ENCODE data around the gene PLK1.
"Not testable (repeated sequence)": the region's sequence is repeated elsewhere in the genome, so short reads cannot be mapped to it uniquely, and the experiment has no call there.

PLK1 gene

DNA sequence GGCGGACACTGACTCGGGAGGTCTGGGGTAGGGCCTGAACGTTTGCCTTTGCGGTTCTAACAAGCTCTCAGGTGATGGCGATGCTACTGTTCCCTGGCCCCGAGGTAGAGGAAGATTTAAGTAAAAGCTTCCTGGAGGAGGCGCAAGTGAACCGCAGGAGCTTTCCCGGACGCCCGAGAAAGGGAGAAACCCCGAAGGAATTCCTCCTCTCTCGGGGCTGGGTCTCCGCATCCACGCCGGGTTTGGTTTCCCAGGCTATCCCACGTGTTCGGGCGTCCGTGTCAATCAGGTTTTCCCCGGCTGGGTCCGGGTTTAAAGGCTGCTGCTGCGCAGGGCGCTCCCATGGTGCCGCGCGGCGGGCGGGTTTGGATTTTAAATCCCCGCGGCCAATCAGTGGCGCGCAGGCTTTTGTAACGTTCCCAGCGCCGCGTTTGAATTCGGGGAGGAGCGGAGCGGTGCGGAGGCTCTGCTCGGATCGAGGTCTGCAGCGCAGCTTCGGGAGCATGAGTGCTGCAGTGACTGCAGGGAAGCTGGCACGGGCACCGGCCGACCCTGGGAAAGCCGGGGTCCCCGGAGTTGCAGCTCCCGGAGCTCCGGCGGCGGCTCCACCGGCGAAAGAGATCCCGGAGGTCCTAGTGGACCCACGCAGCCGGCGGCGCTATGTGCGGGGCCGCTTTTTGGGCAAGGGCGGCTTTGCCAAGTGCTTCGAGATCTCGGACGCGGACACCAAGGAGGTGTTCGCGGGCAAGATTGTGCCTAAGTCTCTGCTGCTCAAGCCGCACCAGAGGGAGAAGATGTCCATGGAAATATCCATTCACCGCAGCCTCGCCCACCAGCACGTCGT is at the start of gene PLK1:
PLK1 (plus strand) TSS at position 460 of the 844 bp plus-strand sequence; CDS start at position 504, 44 bp downstream.
- peak; percentile 52 for DNase-seq

DNA sequence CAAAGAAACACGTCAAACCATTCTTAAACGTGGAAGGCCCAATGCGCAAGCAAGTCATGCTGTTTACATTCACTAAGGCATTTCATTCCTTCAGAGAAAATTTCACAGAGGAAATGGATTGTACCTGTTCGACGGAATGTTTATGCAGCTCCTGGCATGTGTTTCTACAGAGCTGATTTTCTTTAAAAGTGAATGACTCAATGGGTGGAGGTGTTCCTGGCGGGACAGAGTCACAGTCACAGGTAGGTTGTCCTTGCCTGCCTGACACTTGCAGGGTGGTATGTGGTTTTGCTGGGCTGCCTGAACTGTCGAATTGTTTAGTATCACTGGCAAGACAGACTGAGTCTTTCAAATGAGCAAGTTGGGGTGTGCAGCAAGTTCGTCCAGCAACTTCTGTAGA is 49.2 kb upstream of the PLK1 start:
- no peak for DNase-seq

DNA sequence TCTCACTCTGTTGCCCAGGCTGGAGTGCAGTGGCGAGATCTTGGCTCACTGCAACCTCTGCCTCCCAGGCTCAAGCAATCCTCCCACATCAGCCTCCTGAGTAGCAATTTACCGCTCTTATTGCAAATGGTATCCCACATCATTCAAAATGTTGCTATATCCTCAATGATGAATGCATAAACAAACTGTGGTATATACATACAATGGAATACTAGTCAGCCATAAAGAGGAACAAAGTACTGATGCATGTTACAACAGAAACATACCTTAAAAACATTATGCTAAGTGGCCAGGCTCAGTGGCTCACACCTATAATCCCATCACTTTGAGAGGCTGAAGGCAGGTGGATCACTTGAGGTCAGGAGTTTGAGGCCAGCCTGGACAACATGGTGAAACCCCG is 46.8 kb upstream of the PLK1 start:
- not testable (repeated sequence) for DNase-seq

DNA sequence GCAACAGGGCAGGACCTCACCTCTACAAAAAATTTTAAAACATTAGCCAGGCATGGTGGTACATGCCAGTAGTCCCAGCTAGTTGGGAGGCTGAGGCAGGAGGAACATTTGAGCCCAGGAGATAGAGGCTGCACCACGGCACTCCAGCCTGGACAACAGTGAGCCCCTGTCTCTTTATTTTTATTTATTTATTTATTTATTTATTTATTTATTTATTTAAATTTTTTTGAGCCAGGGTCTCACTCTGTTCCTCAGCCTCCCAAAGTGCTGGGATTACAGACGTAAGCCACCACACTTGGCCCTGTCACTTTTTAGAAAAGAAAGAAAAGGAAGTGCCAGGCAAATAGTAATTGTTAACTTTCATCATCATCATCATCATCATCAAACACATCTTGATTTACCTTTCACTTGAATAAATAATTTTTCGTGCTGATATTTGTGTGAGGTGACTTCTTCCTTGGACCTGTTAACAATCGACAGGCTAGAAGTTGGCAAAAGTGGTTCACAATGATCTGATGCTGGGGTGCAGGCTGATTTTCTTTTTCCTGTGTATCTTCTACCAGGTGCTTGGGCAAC is 44.1 kb upstream of the PLK1 start:
- no peak for DNase-seq

DNA sequence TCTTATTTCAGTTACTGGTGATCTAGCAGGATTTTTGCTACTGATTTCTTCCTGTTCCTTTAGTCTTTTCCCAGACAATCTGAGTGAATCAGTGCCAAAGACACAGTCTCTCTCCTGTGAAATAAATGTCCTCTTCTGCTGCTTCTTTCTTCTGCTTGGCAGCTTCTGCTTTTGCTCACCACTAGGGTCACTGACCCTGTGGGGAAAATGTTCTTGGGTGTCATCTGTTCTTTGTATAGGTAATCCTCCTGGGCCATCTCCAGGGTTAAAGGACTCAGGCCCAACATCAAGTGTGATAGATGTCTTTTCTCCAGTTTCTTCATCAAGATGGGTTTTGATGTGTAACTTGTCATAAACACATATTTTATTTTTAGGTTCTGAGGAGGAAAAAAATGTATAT is 42.7 kb upstream of the PLK1 start:
- no peak for DNase-seq

DNA sequence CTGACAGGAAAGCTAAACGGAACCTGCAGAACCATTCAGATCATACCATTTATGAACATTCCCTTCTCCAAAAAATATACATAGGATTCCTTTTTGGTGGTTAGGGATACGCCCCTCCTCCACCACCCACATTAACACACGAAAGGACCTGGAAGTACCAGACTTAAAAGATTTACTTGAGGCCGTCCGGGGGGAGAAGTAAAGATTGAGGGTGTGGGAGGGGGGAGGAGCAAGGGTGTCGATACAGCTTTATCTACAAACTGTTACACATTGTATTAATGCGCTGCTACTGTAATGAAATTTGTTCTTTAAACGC is 38.1 kb upstream of the PLK1 start:
- no peak for DNase-seq

DNA sequence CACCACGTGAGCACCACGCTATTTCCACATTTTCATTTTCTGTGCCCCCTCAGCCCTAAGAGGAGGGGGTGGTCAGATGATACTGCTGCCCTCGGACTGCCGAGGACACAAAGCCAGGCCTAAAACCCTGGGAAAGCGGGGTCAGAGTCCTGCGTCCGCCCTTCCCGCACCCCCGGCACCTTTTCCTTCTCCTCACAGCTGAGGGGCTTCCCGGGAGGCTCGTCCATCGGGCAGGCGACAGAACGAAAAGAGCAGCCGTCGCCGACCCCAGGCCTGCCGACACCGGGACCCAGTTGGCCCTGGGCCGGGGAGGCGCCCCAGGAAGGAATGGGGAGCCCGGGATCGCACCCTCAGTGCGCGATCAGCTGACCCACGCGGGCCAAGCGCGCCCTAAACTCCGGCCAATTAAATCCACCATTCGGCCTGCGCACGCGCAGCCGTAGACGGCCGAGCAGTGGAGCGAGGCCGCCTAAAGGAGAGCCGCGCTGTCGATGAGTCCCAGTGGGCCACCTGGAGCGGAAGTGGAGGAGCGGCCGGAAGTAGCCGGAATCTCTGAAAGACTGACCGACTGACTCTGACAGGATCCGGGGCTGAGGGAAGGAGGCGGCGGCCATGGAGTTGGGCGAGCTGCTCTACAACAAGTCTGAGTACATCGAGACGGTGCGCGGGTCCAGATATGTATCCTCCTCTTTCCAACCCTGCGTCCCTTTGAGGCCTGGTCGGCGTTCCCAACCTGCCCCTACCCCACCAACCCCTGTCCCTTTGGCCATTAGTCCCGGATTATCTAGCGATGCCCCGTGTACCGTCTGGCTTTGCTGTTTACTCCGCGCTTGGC is 37.5 kb upstream of the PLK1 start, which contains the start of the genes DCTN5 and PALB2:
DCTN5 (plus strand) TSS at position 536 of the 835 bp plus-strand sequence; CDS start at position 613, 77 bp downstream.
PALB2 (minus strand) TSS at position 380 of the 835 bp plus-strand sequence; CDS start at position 227, 153 bp downstream.
- peak; percentile 74 for DNase-seq

DNA sequence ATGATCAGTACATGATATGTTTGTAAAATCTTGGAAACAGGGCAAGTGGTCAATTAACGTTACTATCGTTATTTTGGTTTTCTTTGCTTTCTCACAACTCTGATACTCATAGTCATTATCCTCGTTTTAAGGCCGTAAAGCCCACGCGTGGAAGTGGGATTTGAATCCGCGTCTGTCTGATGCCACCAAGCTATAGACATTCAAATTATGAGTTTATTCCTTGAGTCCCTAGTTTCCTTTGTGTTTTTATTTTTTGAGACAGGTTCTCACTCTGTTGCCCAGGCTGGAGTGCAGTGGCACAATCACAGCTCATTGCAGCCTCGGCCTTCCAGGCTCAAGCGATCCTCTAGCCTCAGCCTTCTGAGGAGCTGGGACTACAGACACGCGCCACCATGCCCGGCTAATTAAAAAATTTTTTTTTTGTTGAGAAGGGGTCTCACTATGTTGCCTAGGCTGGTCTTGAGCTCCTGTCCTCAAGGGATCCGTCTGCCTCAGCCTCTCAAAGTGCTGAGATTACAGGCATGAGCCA is 36.4 kb upstream of the PLK1 start:
- no peak for DNase-seq

DNA sequence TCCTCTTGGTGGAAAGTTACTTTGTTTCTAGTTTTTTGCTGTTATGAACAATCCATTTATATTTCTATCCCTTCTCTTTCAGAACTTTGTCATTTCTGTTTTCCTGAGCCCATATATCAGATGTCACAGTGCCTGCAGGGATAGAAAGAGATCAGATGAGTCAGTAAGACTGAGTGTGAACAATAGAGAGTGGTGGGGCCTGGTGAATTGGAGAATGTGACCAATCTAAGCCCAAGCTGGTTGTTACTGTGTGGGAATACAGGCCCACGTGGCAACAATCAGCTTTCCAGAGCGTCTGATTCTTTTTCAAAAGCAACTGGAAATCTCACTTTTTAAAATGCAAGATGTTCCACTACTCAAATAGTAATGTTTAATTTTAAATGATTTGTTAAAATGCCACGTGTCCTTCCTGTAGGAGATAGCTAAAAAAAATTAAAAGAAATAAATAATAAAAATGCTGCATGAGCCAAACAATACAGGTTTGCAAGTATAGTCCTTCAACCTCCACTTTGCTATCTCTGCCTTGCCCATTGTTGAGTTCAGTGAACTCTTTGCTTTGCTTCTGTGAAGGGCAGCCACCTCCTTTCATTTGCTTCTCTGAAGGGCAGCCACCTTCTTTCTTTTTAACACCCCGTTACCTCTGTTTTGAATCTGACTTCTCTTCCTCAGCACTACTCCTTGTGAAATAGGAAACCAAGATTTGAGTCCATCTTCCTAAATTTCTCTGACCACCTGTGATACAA is 27.8 kb upstream of the PLK1 start:
- no peak for DNase-seq

DNA sequence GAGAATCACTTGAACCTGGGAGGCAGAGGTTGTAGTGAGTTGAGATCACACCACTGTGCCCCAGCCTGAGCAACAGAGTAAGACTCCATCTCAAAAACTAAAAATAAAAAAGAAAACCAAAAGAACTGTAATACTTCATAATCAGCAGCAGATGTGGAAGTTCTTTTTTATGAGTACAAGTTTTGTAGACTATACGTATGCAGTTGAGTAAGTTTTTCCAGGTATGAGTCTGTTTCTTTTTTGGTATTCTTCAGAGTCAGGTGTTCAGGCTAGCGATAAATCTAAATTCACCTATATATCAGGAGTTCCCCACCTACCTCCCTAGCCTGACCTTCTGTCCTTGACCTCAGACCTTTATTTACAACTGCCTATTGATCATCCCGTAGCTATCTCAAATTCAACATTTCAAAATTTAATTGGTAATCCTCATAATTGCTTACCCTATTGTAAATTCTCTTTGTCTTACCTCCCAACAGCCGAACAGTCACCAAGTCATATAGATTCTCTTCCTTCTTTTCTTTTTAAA is 26.7 kb upstream of the PLK1 start:
- DNase-seq: no peak

DNA sequence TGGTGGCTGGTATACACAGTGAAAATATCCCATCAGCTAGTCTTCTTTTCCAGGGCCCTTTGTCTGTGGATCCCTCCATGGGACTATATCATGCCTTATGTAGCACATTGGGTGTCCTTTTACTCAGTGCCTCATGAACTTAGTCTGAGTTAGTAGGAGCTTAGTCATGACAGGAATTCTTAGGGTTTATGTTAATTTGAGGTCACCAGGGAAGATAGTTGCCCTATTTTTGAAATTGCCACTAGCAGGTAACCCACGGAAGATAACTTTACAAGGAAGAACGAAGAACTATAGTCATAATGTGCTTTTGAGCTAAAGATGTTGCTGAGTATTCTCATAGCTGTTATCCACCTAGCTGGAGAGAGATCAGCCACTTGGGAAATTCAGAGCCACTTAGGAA is 14.8 kb upstream of the PLK1 start:
- DNase-seq: no peak

DNA sequence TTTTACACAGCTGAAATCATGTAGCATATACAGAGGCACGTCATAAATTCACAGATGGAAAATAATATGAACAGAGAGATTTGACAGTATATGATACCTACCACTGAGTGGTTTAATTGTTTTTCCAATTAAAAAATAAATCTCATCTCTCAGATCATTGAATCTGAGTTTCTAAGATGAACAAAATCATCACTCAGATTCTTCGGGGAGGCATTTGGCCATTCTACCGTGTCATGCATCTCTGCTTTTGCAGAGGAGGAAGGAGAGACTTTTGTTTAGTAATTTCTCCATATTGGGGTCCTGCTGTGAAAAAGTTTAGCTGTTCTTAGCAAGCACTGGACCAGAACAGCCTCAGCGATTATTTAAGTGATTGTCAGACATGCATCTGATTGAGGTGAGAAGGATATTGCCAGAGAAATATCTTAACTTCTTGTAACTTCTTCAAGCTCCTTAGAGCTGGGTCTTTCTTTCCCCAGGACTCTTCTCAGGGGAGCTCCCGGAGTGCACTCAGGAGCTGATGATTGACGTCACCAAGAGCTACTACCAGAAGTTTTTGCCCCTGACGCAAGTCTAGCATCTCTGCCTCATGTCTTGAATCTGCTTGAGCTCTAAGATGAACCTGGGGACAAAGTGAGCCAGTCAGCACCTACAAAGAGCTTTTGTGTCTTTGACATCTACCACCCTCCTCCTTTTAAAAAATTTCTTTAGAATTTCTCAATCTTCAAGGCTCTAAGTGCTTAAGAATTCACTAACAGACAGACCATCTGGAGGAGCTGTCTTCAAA is 11.9 kb upstream of the PLK1 start:
- DNase-seq: no peak

DNA sequence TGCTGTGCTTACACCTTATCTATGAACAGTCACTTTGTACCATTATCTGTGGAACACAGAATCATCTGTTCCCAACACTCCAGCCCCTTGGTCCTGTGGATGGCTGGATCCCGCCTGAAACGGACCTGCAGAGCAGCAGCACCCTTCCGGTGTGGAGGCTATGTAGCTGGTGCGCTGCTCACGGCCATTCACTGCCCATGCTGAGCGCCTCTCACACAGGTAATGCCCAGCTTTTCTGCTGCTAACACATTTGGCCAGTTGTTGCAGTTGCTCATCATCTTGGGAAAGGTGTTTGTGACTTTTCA is 11.4 kb upstream of the PLK1 start:
- no peak for DNase-seq

DNA sequence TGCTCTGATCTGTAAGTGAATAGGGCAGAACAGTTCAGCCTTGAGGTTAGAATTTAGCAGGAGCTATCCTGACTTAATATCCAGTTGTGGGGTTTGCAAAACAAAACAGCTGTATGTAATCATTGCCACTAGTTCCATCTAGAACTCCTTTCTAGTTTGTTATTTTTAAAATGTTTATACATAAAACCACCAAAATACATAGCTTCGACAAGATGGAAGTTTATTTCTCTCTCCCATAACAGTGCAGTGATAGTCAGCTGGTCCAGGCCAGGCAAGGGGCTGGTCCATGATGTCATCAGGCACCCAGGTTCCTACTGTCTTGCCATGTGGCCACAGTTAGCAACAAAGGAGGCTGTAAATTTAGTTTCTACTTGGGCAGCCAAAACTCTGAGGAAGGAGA is 10.5 kb upstream of the PLK1 start:
- DNase-seq: no peak

DNA sequence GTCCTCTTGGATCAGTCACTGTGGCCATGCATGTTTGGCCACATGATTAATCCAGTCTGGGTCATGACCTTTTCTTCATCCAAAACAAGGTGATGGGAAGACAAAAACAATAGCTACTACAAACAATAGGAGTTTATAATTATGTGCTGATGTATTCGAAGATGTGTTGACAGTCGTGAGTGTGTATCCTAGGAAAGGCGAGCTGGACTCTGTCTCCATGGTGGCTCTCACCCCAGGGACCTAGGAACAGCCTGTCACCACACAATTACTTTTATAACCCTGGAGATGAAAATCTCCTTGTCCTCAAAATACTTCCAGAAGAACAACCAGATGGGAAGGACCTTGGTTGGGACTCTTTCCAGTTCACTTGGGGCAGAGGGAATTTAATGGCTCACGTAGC is 9.8 kb upstream of the PLK1 start:
- DNase-seq: no peak

DNA sequence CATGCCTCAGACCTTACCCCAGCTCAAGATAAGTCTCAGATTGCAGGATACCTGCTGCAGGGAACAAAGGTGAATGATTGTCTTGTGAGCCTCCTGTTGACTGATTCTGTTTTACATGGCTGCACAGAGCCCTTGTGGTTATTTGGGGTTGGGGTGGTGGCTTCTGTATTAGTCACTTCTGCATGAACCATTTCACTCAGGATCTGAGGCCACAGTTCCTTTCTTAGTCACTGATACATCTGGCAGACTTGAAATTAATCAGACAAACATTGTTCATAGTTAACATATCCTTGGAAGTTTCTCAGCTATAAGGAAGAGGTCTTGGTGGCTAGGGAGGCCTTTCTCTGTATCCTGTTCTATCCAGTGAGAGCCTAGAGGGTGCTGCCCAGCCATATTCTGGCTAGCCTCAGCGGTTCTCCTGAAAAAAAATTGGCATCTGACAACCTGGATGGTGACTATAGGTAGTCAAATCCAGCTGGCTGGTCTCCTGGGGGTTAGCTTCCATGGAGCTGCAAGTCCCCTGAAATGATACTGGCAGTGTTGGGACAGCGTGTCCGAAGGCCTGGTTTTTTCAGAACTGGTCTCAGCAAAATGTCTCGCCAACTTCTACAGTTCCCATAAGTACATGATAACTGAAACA is 8.4 kb upstream of the PLK1 start:
- no peak for DNase-seq

DNA sequence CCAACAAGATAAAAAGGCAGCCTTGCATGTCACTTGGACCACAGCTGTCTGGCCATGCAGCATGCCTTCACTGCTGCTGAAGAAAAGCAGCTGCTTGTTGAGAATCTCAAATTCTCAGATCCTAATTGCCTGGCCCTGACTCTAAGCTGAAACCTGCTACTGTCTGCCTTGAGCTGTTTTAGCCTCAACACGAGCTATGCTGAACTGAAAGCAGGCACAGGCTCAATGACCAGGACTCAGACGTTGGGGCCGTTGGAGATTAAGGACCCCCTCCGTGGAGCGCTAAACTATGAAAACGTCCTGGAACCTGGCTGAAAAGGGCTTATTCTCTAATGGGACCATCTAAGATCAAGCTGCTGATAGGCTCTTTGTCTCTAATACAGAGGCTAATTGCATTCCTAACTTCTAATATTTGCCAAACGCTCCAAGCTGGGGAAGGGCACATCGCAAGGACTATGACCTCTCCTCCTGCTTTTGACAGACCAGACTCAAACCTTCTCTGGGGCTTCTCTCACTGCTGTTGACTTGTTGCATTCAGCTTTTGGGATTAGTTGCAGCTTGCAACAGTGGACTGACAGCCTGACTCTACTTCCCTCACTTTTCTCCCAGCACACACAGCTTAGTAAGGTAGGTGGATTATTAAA is 4.6 kb upstream of the PLK1 start:
- DNase-seq: no peak

DNA sequence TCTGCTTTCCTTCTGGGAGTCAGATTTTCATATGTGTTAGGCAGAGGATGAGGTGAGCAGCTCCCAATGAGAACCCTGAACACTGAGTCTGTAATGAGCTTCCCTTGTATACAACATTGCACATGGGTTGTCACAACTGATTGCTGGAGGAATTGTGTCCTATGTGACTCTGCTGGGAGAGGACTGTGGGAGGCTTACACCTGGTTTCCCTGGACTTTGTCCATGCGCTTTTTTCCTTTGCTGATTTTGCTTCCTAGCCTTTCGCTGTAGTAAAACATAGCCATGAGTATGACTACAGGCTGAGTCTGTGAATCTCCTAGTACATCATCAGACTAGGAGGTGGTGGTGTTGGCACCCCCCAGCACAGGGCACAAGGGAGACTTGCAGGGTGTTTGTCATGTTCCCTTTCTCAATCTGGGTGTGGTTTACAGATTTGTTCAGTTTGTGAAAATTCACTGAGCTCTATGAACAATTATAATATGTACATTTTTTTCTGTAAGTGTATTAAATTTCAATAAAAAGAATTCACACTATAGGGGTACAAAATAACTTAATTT is 1.7 kb upstream of the PLK1 start:
- no peak for DNase-seq

DNA sequence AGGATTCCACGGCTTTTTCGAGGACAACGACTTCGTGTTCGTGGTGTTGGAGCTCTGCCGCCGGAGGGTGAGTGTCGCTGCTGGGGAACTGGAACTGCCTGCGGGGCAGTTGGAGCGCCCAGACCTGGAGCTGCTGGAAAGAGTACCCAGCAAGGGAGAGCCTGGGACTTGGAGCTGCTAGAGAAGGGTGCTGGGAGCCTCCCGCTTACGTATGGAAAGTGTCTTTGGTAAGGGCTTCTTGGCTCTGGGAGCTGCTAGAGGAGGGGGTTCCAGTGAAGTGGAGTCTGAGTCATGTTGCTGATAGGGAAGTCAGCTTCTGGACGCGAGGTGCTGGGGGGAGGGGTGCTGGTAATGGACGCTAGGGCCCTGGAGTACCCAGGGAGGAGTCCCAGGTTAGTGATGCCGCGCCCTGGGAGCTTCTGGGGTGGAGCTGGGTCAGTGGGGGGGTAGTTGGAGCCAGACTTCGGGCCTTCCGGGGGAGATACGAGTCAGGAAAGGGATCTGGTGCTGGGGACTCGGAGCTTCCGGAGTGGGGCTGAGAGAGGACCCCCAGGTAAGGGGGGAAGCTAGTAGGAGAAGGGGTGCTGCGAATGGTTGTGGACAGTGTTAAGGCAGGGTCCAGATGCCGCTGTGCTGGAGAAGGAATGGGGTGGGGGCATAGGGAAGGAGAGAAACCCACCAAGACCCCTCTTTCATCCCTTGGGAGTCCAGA is 741 bp downstream of the PLK1 start:
- DNase-seq: no peak

DNA sequence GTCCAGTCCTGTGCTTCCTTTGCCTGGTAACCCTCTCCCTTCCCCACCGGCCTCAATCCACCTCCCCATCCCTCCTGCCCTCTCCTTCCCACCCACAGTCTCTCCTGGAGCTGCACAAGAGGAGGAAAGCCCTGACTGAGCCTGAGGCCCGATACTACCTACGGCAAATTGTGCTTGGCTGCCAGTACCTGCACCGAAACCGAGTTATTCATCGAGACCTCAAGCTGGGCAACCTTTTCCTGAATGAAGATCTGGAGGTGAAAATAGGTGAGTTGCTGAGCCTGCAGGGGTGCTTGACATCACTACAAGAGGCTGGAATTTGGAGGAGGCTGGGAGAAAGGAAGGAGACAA is 1.3 kb downstream of the PLK1 start:
- no peak for DNase-seq

All from activated CD4-positive, alpha-beta T cell treated with anti-CD3 and anti-CD28 coated beads for 1 hour (primary cell).